ENCODE results near the gene DCAKD.

GRCh38 chr17:45086865-45087503, 35.6 kb upstream of the DCAKD start:
- TF ChIP-seq CTCF (IDR thresholded peaks at IDR 0.05; ENCODE audit: low read depth, low read length), result no peak
- no peak for TF ChIP-seq MAX (IDR thresholded peaks at IDR 0.05; ENCODE audit: low read depth, low read length)
- no peak for TF ChIP-seq POLR2A (IDR thresholded peaks at IDR 0.05; ENCODE audit: extremely low read depth, insufficient read length)

Data from NB4 (cell line).